Lung (tissue), 12 donors: ENCODE data around the gene PPP2R2C. TPM values are rescaled to one million over a fixed set of nuclear protein-coding genes. Genes with fewer than 3 reads are reported as not detected.

Source experiments
- ATAC-seq: fragments of 200-7000 bp; cut with Tn5 transposase; one replicate; pipeline ENCODE4 v1.9.1; 2020; ENCODE audit warnings: moderate number of reproducible peaks; ENCODE audit not compliant: insufficient read depth, low FRiP score
- DNase-seq, 3 donors: peaks; one replicate each; pipeline ENCODE4 v3.0.0-alpha.2; 2013 to 2017
- H3K27ac ChIP-seq, 2 donors: one replicate each; pipeline ENCODE4 v1.5.1; 2013; ENCODE audit warnings: mild to moderate bottlenecking in 2 of 2, moderate library complexity in 2 of 2, control low read depth in 1 of 2, inconsistent platforms in 1 of 2, low read depth in 1 of 2, low read length in 1 of 2
- H3K27me3 ChIP-seq, 3 donors: one replicate each; pipeline ENCODE4 v1.5.1; 2013; ENCODE audit warnings: low read length in 2 of 3; ENCODE audit not compliant: control insufficient read depth in 3 of 3, insufficient read depth in 3 of 3
- H3K36me3 ChIP-seq, 4 donors: one replicate each; pipeline ENCODE4 v1.5.1; 2013; ENCODE audit warnings: low read length in 4 of 4, mild to moderate bottlenecking in 1 of 4, moderate library complexity in 1 of 4; ENCODE audit not compliant: control insufficient read depth in 4 of 4, insufficient read depth in 4 of 4
- H3K4me1 ChIP-seq, 5 donors: one replicate each; pipeline ENCODE4 v1.5.1; 2013; ENCODE audit warnings: low read length in 5 of 5, mild to moderate bottlenecking in 2 of 5, moderate library complexity in 1 of 5; ENCODE audit not compliant: control insufficient read depth in 5 of 5, insufficient read depth in 5 of 5
- H3K4me3 ChIP-seq: one replicate; pipeline ENCODE4 v1.5.1; 2013; ENCODE audit warnings: mild to moderate bottlenecking, control low read depth, moderate library complexity
- H3K9ac ChIP-seq, 2 donors: one replicate each; pipeline ENCODE4 v1.5.1; 2013; ENCODE audit warnings: low read length in 2 of 2, control low read depth in 1 of 2; ENCODE audit not compliant: insufficient read depth in 1 of 2
- H3K9me3 ChIP-seq, 4 donors: one replicate each; pipeline ENCODE4 v1.5.1; 2013; ENCODE audit warnings: low read length in 3 of 4, mild to moderate bottlenecking in 1 of 4, moderate library complexity in 1 of 4; ENCODE audit not compliant: control insufficient read depth in 4 of 4, insufficient read depth in 3 of 4
- CTCF ChIP-seq: IDR thresholded peaks from 2 replicates; pipeline ENCODE4 v1.5.1; 2012; ENCODE audit warnings: mild to moderate bottlenecking; ENCODE audit errors: control extremely low read depth, extremely low read depth
- WGBS, 2 donors: extraction: QIAGEN DNeasy Blood & Tissue Kit; methylation state at CpG; one replicate each; pipeline ENCODE4 v1.1.7; 2013; 5-methylcytosine and 5-hydroxymethylcytosine counted together
- polyA plus RNA-seq, 2 donors: library from polyadenylated mRNA; stranded (reverse); fragments of 200-250 nt; gene quantifications; one replicate each; pipeline ENCODE4 v1.2.1, GENCODE V29; 2013
- total RNA-seq, 2 donors: library from RNA; depleted of rRNA in 1 of 2; stranded (reverse); fragments of >200 nt in 1 of 2; gene quantifications; one replicate each; pipeline ENCODE4 v1.2.1, GENCODE V29; 2014 to 2021
- donor health status: control.
- donor health status: control.
- donor health status: Bipolar disorder and iron deficiency.
- donor health status: healthy.
- donor health status: DM: yes; HTN: yes; CAD: no.

Gene PPP2R2C
- total and polyA plus RNA-seq, 4 donors = 0.03 to 0.57 (median 0.04) TPM

- Histone ChIP-seq H3K4me1 (peaks cover 0 to 4% (median 0%) of the 10 kb centered on the region in 5 donors), H3K9me3 (peaks cover 0 to 21% (median under 1%) of the 10 kb centered on the region in 4 donors), H3K36me3 (no peaks in the 10 kb centered on the region), H3K4me3 (no peak overlapping the region), H3K27ac (no peak overlapping the region), H3K9ac (no peak overlapping the region), H3K27me3 (peaks cover 0 to 16% (median 3%) of the 10 kb centered on the region in 3 donors)
- 65 to 75% methylated on average over 13 of the region's 13 CpGs for WGBS, 2 donors
- TF ChIP-seq CTCF = no peak
- no peak for ATAC-seq
- no peak for DNase-seq
These were observed 20.6 kb upstream of the PPP2R2C start for GRCh38 chr4:6492861-6493657.

GRCh38 chr4:6492027-6492590 is 19.7 kb upstream of the PPP2R2C start:
- ATAC-seq = no peak
- no peaks in the 10 kb centered on the region for H3K36me3 ChIP-seq
- no peak for DNase-seq

GRCh38 chr4:6491235-6491634 is 18.8 kb upstream of the PPP2R2C start:
- no peak overlapping the region for H3K4me3 ChIP-seq
- no peak overlapping the region for H3K9ac ChIP-seq
- ATAC-seq (no peak), DNase-seq (no peak)
- H3K27me3 ChIP-seq = peaks cover 0 to 15% (median 3%) of the 10 kb centered on the region in 3 donors
- no peaks in the 10 kb centered on the region for H3K36me3 ChIP-seq
- no peak overlapping the region for H3K27ac ChIP-seq
- no peak for TF ChIP-seq CTCF
- peaks cover 0 to 21% (median 3%) of the 10 kb centered on the region in 4 donors for H3K9me3 ChIP-seq
- H3K4me1 ChIP-seq = peaks cover 0 to 4% (median 0%) of the 10 kb centered on the region in 5 donors

More at GRCh38 chr4:6492027-6492590, 19.7 kb upstream of the PPP2R2C start:
- H3K4me3 ChIP-seq = no peak overlapping the region
- 72 to 81% methylated on average over 6 of the region's 6 CpGs for WGBS, 2 donors
- H3K27me3 ChIP-seq = peaks cover 0 to 16% (median 3%) of the 10 kb centered on the region in 3 donors
- peaks cover 0 to 21% (median 3%) of the 10 kb centered on the region in 4 donors for H3K9me3 ChIP-seq
- H3K9ac ChIP-seq = no peak overlapping the region
- no peak for TF ChIP-seq CTCF
- no peak overlapping the region for H3K27ac ChIP-seq
- H3K4me1 ChIP-seq = peaks cover 0 to 4% (median 0%) of the 10 kb centered on the region in 5 donors
